Adrenal gland (tissue), 5 donors: ENCODE data around the gene MAD1L1.
"Not testable (repeated sequence)": the region's sequence is repeated elsewhere in the genome, so short reads cannot be mapped to it uniquely, and the experiment has no call there.

ENCODE experiments used
- CTCF ChIP-seq, 6 experiments: fragments of 450-650 bp in 4 of 6; fragments of 200-600 bp in 2 of 6; sonication (generic) in 1 of 6; IDR thresholded peaks; 1 replicate in 5 of 6; 2 replicates in 1 of 6; pipeline versions ENCODE4 v1.5.1 to v1.8.0; 2016 to 2021; ENCODE audit warnings: antibody characterized with exemption in 6 of 6, mild to moderate bottlenecking in 2 of 6, moderate library complexity in 1 of 6
- POLR2A ChIP-seq, 2 donors: fragments of 450-650 bp; IDR thresholded peaks; one replicate each; pipeline ENCODE4 v1.6.1; 2017; ENCODE audit warnings: antibody characterized with exemption in 2 of 2, mild to moderate bottlenecking in 2 of 2, moderate library complexity in 1 of 2
- donor health status: DM: no; HTN: no; CAD: no.

DNA sequence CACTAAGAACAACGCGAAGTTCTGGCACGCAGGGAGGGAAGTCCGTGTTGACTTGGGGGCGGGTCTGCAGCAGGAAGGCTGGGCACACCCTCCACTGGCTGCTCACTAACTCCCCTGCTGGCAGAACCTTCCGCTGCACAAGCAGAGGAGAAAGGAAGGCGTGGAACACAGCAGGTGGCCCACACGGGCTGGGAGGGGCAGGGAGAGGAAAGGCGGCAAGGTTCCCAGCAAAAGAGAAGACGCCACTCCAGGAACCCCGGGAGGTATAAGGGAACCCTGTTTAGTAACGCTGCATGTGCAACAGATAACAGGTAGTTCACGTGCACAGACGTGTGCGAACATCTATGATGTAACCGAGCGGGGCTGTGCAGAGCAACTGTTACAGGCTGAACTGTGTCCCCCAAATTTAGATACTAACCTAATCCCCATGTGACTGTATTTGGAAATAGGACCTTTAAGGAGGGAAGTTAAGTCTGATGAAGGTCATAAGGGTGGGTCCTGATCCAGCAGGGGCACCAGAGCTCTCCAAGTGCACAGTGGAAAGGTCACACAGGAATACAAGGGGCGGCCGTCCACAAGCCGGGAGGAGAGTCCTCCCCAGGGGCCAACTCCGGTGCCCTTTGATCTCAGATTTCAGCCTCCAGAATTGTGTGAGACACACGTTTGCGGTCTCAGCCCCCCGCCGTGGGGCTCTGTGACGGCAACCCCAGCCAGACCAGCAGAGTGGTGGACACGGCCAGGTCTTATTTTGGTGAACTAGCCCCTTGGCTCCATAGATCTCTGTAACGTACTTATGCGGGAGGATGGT lies 357.1 kb downstream of the MAD1L1 start:
- not testable (repeated sequence) for TF ChIP-seq CTCF, POLR2A (IDR thresholded peaks at IDR 0.05)
